Neural cell (in vitro differentiated cells): ENCODE results near the gene RBM48. TPM values are rescaled to one million over a fixed set of nuclear protein-coding genes. Genes with fewer than 3 reads are reported as not detected.

Experiments
- H2AFZ ChIP-seq: fragments of 200-600, 300-800 bp; sonication (generic), shearing (Covaris generic); 2 replicates; pipeline ENCODE4 v1.6.0; 2014; ENCODE audit warnings: low read depth, mild to moderate bottlenecking, antibody characterized with exemption, low read length, moderate library complexity
- H3F3A ChIP-seq: fragments of 200-600 bp; shearing (Covaris generic); 2 replicates; pipeline ENCODE4 v1.6.1; 2016; ENCODE audit warnings: mild to moderate bottlenecking, moderate library complexity, mixed read lengths, antibody characterized with exemption, low read length; ENCODE audit not compliant: insufficient read depth, poor library complexity, severe bottlenecking
- H3K27ac ChIP-seq: fragments of 200-600, 300-800 bp; sonication (generic), shearing (Covaris generic); 2 replicates; pipeline ENCODE4 v1.5.1; 2014; ENCODE audit warnings: mild to moderate bottlenecking, low read length, moderate library complexity
- H3K27me3 ChIP-seq: fragments of 300-800, 200-600 bp; sonication (generic), shearing (Covaris generic); 2 replicates; pipeline ENCODE4 v1.6.0; 2014; ENCODE audit warnings: mild to moderate bottlenecking, low read depth, low read length, moderate library complexity; ENCODE audit not compliant: insufficient read depth
- H3K36me3 ChIP-seq: fragments of 300-800, 200-600 bp; sonication (generic), shearing (Covaris generic); 2 replicates; pipeline ENCODE4 v1.5.1; 2014; ENCODE audit warnings: mild to moderate bottlenecking, antibody characterized with exemption, low read length, moderate library complexity; ENCODE audit not compliant: insufficient read depth
- H3K4me2 ChIP-seq: fragments of 300-800, 200-600 bp; sonication (generic), shearing (Covaris generic); 2 replicates; pipeline ENCODE4 v1.6.0; 2014; ENCODE audit warnings: mild to moderate bottlenecking, low read length
- H3K4me3 ChIP-seq: fragments of 300-800, 200-600 bp; sonication (generic), shearing (Covaris generic); 2 replicates; pipeline ENCODE4 v1.5.1; 2014; ENCODE audit warnings: mild to moderate bottlenecking, low read length, moderate library complexity
- H3K79me2 ChIP-seq: fragments of 200-600 bp; shearing (Covaris generic); replicated peaks from 2 replicates; pipeline ENCODE4 v1.6.0; 2014; ENCODE audit warnings: mild to moderate bottlenecking, low read length, moderate library complexity; ENCODE audit not compliant: insufficient read depth
- H3K9ac ChIP-seq: fragments of 300-800, 200-600 bp; sonication (generic), shearing (Covaris generic); 2 replicates; pipeline ENCODE4 v1.6.1; 2016; ENCODE audit warnings: mild to moderate bottlenecking, low read length, mixed read lengths
- H3K9me2 ChIP-seq: fragments of 200-600 bp; shearing (Covaris generic); 2 replicates; pipeline ENCODE4 v1.6.1; 2016; ENCODE audit warnings: mild to moderate bottlenecking, low read length, mixed read lengths; ENCODE audit not compliant: insufficient read depth
- H3K9me3 ChIP-seq: fragments of 200-600, 300-800 bp; sonication (generic), shearing (Covaris generic); 2 replicates; pipeline ENCODE4 v1.6.1; 2016; ENCODE audit warnings: mild to moderate bottlenecking, mixed run types, low read length, moderate library complexity, mixed read lengths
- H4K20me1 ChIP-seq: fragments of 200-600 bp; shearing (Covaris generic); 2 replicates; pipeline ENCODE4 v1.6.1; 2016; ENCODE audit warnings: mild to moderate bottlenecking, mixed run types; ENCODE audit not compliant: insufficient read depth
- EP300 ChIP-seq: fragments of 450-650 bp; conservative IDR thresholded peaks from 2 replicates; pipeline ENCODE4 v1.6.1; 2014; ENCODE audit warnings: antibody characterized with exemption, mild to moderate bottlenecking, moderate library complexity; ENCODE audit not compliant: poor library complexity, severe bottlenecking
- EZH2 ChIP-seq: fragments of 200-600, 300-800 bp; shearing (Covaris generic), sonication (generic); IDR thresholded peaks from 2 replicates; pipeline ENCODE4 v1.6.1; 2014; ENCODE audit warnings: antibody characterized with exemption, low read length, borderline replicate concordance, mild to moderate bottlenecking; ENCODE audit not compliant: insufficient read depth, poor library complexity, severe bottlenecking
- MXI1 ChIP-seq: fragments of 450-650 bp; conservative IDR thresholded peaks from 2 replicates; pipeline ENCODE4 v1.6.1; 2014; ENCODE audit warnings: antibody characterized with exemption, mild to moderate bottlenecking; ENCODE audit not compliant: poor library complexity, severe bottlenecking
- POLR2AphosphoS5 ChIP-seq: IDR thresholded peaks from 2 replicates; pipeline ENCODE4 v1.6.1; 2012
- RAD21 ChIP-seq: fragments of 450-650 bp; conservative IDR thresholded peaks from 2 replicates; pipeline ENCODE4 v1.6.1; 2014; ENCODE audit warnings: antibody characterized with exemption, mild to moderate bottlenecking, moderate library complexity
- SMC3 ChIP-seq: fragments of 450-650 bp; conservative IDR thresholded peaks from 2 replicates; pipeline ENCODE4 v1.6.1; 2014; ENCODE audit warnings: antibody characterized with exemption, mild to moderate bottlenecking, moderate library complexity; ENCODE audit not compliant: poor library complexity
- TAF1 ChIP-seq: IDR thresholded peaks from 2 replicates; pipeline ENCODE4 v1.6.1; 2012; ENCODE audit warnings: low read depth
- polyA plus RNA-seq: library from polyadenylated mRNA; depleted of rRNA; stranded (reverse); fragments of >200 nt; gene quantifications from 2 replicates; pipeline ENCODE4 v1.2.3, GENCODE V29; 2014
- TF ChIP-seq, protein P1 (sequence below): fragments of 450-650 bp; IDR thresholded peaks from 2 replicates; pipeline ENCODE4 v1.5.1; 2014; ENCODE audit warnings: antibody characterized with exemption, mild to moderate bottlenecking, moderate library complexity; ENCODE audit not compliant: poor library complexity, severe bottlenecking
- TF ChIP-seq, protein P2 (sequence below): IDR thresholded peaks from 2 replicates; pipeline ENCODE4 v1.6.1; 2012; ENCODE audit warnings: borderline replicate concordance

The RBM48 gene
- polyA plus RNA-seq, 1 donor from 2014 or later = 26.4 TPM

DNA sequence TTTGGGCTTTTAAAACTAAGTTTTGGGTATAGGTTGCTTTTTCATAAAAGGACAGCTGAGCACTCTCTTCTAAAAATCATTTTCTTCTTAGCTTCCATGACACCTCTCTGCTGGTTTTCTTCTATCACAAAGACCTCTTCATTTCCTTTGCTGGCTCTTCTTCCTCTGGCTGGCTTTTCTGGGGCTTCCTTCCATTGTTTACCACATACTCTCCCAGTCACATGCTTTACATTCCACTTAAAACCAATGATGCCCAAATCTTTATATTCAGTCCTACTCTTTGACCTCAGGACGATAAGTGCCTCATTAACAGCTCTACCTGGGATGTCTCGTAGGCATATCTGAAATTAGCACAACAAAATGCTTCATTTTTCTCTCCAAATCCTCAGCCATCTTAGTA lies 34.8 kb downstream of the RBM48 start:
- Histone ChIP-seq H2AFZ (no peak overlapping the region), H3K27me3 (no peaks in the 10 kb centered on the region), H3K9me3 (no peaks in the 10 kb centered on the region), H3K79me2 (no peaks in the 10 kb centered on the region), H3K9ac (no peak overlapping the region), H3K4me3 (no peak overlapping the region), H3K4me2 (no peak overlapping the region), H3K9me2 (no peaks in the 10 kb centered on the region), H3K27ac (no peak overlapping the region), H3F3A (no peaks in the 10 kb centered on the region), H4K20me1 (no peaks in the 10 kb centered on the region), H3K36me3 (no peaks in the 10 kb centered on the region)
- TF ChIP-seq MXI1 = no peak
- TF ChIP-seq TAF1 = no peak
- TF ChIP-seq, protein P1, sequence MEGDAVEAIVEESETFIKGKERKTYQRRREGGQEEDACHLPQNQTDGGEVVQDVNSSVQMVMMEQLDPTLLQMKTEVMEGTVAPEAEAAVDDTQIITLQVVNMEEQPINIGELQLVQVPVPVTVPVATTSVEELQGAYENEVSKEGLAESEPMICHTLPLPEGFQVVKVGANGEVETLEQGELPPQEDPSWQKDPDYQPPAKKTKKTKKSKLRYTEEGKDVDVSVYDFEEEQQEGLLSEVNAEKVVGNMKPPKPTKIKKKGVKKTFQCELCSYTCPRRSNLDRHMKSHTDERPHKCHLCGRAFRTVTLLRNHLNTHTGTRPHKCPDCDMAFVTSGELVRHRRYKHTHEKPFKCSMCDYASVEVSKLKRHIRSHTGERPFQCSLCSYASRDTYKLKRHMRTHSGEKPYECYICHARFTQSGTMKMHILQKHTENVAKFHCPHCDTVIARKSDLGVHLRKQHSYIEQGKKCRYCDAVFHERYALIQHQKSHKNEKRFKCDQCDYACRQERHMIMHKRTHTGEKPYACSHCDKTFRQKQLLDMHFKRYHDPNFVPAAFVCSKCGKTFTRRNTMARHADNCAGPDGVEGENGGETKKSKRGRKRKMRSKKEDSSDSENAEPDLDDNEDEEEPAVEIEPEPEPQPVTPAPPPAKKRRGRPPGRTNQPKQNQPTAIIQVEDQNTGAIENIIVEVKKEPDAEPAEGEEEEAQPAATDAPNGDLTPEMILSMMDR = no peak

- Histone ChIP-seq H3K36me3 (peaks cover 5% of the 10 kb centered on the region), H3K27me3 (no peaks in the 10 kb centered on the region), H2AFZ (no peak overlapping the region), H3K4me3 (no peak overlapping the region), H3K9me2 (no peaks in the 10 kb centered on the region), H3K9me3 (no peaks in the 10 kb centered on the region), H3K27ac (no peak overlapping the region), H4K20me1 (no peaks in the 10 kb centered on the region), H3F3A (no peaks in the 10 kb centered on the region), H3K79me2 (no peaks in the 10 kb centered on the region), H3K9ac (no peak overlapping the region), H3K4me2 (no peak overlapping the region)
- TF ChIP-seq POLR2AphosphoS5 (no peak), TAF1 (no peak), MXI1 (no peak), EZH2 (no peak), EP300 (no peak), RAD21 (no peak), SMC3 (no peak)
- TF ChIP-seq, protein P1 = no peak
- TF ChIP-seq, protein P2, sequence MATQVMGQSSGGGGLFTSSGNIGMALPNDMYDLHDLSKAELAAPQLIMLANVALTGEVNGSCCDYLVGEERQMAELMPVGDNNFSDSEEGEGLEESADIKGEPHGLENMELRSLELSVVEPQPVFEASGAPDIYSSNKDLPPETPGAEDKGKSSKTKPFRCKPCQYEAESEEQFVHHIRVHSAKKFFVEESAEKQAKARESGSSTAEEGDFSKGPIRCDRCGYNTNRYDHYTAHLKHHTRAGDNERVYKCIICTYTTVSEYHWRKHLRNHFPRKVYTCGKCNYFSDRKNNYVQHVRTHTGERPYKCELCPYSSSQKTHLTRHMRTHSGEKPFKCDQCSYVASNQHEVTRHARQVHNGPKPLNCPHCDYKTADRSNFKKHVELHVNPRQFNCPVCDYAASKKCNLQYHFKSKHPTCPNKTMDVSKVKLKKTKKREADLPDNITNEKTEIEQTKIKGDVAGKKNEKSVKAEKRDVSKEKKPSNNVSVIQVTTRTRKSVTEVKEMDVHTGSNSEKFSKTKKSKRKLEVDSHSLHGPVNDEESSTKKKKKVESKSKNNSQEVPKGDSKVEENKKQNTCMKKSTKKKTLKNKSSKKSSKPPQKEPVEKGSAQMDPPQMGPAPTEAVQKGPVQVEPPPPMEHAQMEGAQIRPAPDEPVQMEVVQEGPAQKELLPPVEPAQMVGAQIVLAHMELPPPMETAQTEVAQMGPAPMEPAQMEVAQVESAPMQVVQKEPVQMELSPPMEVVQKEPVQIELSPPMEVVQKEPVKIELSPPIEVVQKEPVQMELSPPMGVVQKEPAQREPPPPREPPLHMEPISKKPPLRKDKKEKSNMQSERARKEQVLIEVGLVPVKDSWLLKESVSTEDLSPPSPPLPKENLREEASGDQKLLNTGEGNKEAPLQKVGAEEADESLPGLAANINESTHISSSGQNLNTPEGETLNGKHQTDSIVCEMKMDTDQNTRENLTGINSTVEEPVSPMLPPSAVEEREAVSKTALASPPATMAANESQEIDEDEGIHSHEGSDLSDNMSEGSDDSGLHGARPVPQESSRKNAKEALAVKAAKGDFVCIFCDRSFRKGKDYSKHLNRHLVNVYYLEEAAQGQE = no peak
Observed at GRCh38 chr7:92567460-92567859, 38.9 kb downstream of the RBM48 start.
